Lower leg skin (tissue), 4 donors: Measurements from ENCODE around the gene FAM53A. TPM values are rescaled to one million over a fixed set of nuclear protein-coding genes. Genes with fewer than 3 reads are reported as not detected.

Experiments used
- DNase-seq, 2 donors: peaks; one replicate each; pipeline ENCODE4 v3.0.0-alpha.2; 2019; ENCODE audit warnings: low spot score in 2 of 2
- H3K4me3 ChIP-seq: fragments of 200-600 bp; sonication (generic); 2 replicates; pipeline ENCODE4 v1.5.1; 2017; ENCODE audit warnings: mild to moderate bottlenecking, low read depth; ENCODE audit not compliant: poor library complexity, severe bottlenecking
- POLR2A ChIP-seq, 2 donors: fragments of 450-650 bp; IDR thresholded peaks; one replicate each; pipeline ENCODE4 v1.6.1; 2016 to 2017; ENCODE audit warnings: antibody characterized with exemption in 2 of 2, mild to moderate bottlenecking in 1 of 2, moderate library complexity in 1 of 2
- WGBS, 2 donors: methylation state at CpG; one replicate each; pipeline ENCODE4 v1.1.5; 2018; 5-methylcytosine and 5-hydroxymethylcytosine counted together
- intact Hi-C: fragments of 100-400 bp; cut with DNase I; formaldehyde crosslinking; loops from one replicate; pipeline ENCODE4 v1.15.0; 2023; ENCODE audit warnings: low total_unique reads
- total RNA-seq, 4 donors: library from RNA; depleted of rRNA; stranded (reverse); fragments of >200 nt; gene quantifications; one replicate each; pipeline ENCODE4 v1.1.0, GENCODE V29; 2016
- TF ChIP-seq, protein P1 (sequence below), 3 donors: fragments of 450-650 bp; IDR thresholded peaks; one replicate each; pipeline ENCODE4 v1.5.1; 2016; ENCODE audit warnings: antibody characterized with exemption in 3 of 3, mild to moderate bottlenecking in 3 of 3, moderate library complexity in 2 of 3

FAM53A gene
- total RNA-seq, 4 donors from 2014 or later: 1.2 to 7.5 (median 3.7) TPM

DNA sequence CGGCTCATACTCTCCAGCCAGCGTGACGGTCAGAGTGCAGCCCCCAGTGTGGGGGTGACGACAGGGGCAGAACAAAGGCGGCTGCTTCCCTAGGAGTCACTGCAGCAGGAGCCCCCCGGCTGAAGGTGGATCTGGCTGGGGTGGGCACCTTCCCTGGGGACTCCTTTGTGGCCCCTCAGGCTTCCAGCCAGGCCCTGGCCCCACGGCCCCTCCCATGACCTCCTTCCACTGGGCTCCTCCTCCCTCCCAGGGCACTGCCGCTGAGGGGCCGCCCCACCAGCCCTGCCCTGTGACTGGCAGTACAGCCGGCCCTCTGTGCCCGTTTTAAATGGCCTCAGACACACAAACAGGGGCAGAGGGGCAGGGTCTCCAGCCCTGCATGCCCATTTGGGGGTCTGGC lies 61.9 kb downstream of the FAM53A start:
- intact Hi-C loops: no loop called here
- no peak for DNase-seq
- WGBS, 2 donors: 70 to 74% methylated on average over 6 to 7 of the region's 11 CpGs

DNA sequence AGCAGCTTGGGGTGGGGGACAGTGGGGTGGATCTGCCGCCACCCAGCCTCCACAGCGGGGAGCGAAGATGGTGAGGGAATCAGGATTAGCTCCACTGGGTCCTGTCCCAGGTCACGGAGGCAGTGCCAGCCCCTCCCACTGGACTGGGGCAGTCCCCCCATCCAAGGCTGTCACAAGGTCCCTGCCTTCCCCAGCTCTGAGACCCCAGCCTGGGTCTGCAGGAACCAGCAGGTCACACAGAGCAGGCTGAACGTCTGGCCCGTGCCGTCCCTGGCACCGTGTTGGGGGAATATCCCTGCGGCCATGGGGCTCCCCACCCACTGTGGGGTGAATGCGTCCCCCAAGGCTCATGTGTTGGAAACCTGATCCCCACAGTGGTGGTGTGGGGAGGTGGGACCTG lies 62.6 kb downstream of the FAM53A start:
- no peak for DNase-seq
- intact Hi-C loops: no loop called here
- WGBS, 2 donors: 77 to 83% methylated on average over 9 to 10 of the region's 10 CpGs
- no peak overlapping the region for H3K4me3 ChIP-seq
- TF ChIP-seq, protein P1, sequence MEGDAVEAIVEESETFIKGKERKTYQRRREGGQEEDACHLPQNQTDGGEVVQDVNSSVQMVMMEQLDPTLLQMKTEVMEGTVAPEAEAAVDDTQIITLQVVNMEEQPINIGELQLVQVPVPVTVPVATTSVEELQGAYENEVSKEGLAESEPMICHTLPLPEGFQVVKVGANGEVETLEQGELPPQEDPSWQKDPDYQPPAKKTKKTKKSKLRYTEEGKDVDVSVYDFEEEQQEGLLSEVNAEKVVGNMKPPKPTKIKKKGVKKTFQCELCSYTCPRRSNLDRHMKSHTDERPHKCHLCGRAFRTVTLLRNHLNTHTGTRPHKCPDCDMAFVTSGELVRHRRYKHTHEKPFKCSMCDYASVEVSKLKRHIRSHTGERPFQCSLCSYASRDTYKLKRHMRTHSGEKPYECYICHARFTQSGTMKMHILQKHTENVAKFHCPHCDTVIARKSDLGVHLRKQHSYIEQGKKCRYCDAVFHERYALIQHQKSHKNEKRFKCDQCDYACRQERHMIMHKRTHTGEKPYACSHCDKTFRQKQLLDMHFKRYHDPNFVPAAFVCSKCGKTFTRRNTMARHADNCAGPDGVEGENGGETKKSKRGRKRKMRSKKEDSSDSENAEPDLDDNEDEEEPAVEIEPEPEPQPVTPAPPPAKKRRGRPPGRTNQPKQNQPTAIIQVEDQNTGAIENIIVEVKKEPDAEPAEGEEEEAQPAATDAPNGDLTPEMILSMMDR (IDR thresholded peaks at IDR 0.05): no peak
- TF ChIP-seq POLR2A (IDR thresholded peaks at IDR 0.05): no peak

More for the DNA sequence above, 61.9 kb downstream of the FAM53A start:
- no peak overlapping the region for H3K4me3 ChIP-seq
- TF ChIP-seq POLR2A (IDR thresholded peaks at IDR 0.05): no peak
- TF ChIP-seq, protein P1 (IDR thresholded peaks at IDR 0.05): no peak

DNA sequence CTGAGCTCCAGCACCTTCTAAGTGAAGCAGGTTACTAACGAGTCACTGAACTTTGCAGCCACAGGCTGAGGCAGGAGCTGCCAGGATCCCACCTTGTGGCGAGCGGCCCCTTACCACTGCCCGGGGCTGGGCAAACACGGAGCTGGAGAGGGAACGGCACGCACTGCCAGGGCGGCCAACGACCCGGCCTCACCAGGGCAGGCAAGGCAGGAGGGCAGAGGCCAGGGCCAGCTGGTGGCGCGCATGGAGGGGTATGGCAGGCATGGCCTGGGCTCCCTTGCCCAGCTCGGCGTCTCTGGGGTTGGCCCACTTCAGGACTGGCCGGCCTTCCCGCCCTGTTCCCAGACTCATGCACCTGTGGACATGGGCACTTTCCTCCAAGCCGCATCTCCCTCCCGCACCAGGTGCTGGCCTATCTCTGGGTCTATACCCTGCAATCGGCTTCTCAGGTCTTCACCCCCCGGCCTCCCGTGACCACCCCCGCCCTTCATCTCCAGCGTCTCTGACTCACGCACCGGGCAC lies 64.9 kb downstream of the FAM53A start:
- H3K4me3 ChIP-seq: no peak overlapping the region
- no peak for DNase-seq
- intact Hi-C loops: no loop called here
- TF ChIP-seq, protein P1 (IDR thresholded peaks at IDR 0.05): no peak
- TF ChIP-seq POLR2A (IDR thresholded peaks at IDR 0.05): no peak
- 89 to 93% methylated on average over 14 to 22 of the region's 25 CpGs for WGBS, 2 donors

DNA sequence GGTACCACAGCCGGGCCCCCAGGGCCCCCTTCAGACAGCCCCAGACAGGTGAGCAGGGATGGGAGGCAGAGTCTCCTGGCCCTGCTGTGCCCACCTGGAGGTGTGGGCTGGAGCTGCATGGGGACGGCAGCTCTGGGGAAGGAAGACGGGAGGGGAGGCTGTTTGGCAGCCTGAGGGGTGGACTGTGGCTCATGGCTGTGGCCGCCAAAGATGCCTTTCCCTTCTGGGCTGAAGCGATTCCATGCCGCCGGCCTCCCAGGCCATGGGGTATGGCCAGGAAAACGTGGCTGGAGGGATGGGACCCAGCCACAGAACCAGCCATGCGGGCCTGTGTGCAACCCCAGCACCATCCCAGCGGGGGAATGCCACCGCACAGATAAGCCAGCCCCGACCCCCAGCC lies 65.7 kb downstream of the FAM53A start:
- TF ChIP-seq, protein P1 (IDR thresholded peaks at IDR 0.05): no peak
- no peak for TF ChIP-seq POLR2A (IDR thresholded peaks at IDR 0.05)
- H3K4me3 ChIP-seq: no peak overlapping the region
- WGBS, 2 donors: 88 to 94% methylated on average over 9 to 11 of the region's 12 CpGs
- DNase-seq: no peak
- intact Hi-C loops: no loop called here

DNA sequence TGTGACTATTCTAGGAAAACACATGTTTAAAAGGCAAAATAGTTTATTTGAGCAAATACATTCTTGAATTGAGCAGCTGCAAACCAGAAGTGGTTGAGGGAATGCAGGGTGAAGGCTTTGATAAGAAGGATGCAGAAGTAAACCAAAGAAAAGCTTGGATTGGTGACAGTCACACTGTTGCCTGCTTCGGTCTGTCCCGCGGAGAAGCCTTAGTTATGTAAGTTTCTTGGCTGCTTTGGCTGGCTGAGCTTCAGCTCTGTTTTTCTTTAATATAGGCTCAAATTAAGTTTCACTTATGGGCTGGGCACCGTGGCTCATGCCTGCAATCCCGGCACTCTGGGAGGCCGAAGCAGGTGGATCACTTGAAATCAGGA lies 67.6 kb downstream of the FAM53A start:
- DNase-seq: no peak
- 33 to 40% methylated on average over 6 of the region's 6 CpGs for WGBS, 2 donors
- TF ChIP-seq POLR2A (IDR thresholded peaks at IDR 0.05): no peak
- TF ChIP-seq, protein P1 (IDR thresholded peaks at IDR 0.05): no peak

More for the DNA sequence above, 67.6 kb downstream of the FAM53A start:
- intact Hi-C loops: no loop called here
- no peak overlapping the region for H3K4me3 ChIP-seq
